KOPT-K1 (cell line): ENCODE measurements around the gene RECK.
"Not testable (repeated sequence)": the region's sequence is repeated elsewhere in the genome, so short reads cannot be mapped to it uniquely, and the experiment has no call there.

Experiments used
- H3K27ac ChIP-seq: fragments of 200-600 bp; sonication (generic); 2 replicates; pipeline ENCODE4 v1.5.1; 2016; ENCODE audit warnings: antibody characterized with exemption, mild to moderate bottlenecking, low read depth, low read length; ENCODE audit not compliant: poor library complexity, severe bottlenecking
- H3K36me3 ChIP-seq: fragments of 200-600 bp; sonication (generic); 2 replicates; pipeline ENCODE4 v1.5.1; 2017; ENCODE audit warnings: antibody characterized with exemption, mild to moderate bottlenecking, low read length, moderate library complexity; ENCODE audit not compliant: insufficient read depth
- H3K9me3 ChIP-seq: fragments of 200-600 bp; sonication (generic); 2 replicates; pipeline ENCODE4 v1.5.1; 2017; ENCODE audit warnings: antibody characterized with exemption, low read length, mild to moderate bottlenecking; ENCODE audit not compliant: insufficient read depth, poor library complexity, severe bottlenecking

The RECK gene

DNA sequence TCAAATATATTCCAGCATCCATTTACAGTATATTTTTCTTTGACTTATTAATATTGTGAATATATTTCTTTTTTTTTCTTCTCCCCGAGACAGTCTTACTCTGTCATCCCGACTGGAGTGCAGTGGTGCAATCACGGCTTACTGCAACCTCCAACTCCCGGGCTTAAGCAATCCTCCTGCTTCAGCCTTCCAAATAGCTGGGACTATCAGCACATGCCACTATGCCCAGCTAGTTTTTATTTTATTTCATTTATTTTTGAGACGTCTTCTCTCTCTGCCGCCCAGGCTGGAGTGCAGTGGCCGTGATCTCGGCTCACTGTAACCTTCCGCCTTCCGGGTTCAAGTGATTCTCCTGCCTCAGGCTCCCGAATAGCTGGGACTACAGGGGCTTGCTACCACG lies 92.4 kb downstream of the RECK start:
- Histone ChIP-seq H3K9me3 (no peaks in the 10 kb centered on the region), H3K27ac (no peak overlapping the region), H3K36me3 (no peaks in the 10 kb centered on the region)

DNA sequence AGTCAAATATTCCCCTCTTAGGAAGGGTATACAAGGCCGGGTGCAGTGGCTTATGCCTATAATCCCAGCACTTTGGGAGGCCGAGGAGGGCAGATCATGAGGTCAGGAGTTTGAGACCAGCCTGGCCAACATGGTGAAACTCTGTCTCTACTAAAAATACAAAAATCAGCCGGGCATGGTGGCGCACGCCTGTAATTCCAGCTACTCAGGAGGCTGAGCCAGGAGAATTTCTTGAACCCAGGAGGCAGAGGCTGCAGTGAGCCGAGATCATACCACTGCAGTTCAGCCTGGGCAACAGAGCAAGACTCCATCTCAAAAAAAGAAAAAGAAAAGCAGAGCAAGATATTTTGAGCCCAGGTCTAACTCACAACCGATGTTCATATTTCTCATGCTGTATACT lies 95.0 kb downstream of the RECK start:
- not testable (repeated sequence) for H3K36me3 ChIP-seq, H3K9me3 ChIP-seq, H3K27ac ChIP-seq

DNA sequence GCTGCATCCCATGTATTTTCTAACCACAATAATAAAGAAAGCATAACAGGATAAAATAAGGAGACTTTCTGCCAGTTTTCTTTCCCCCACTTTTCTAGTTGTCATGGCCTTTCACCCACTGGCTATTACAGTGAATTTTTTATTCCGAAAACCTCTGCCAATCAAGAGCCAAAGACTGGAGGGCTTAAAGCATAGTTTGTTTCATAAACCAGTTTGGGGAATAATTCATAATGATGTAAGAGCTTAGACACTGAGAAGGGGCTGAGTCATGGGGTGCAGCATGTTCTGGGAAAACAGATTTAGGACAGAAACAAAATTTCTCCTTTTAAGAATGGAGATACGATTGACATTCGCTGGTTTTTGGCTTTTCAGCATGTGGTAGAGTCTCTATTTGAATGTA lies 95.4 kb downstream of the RECK start:
- Histone ChIP-seq H3K36me3 (no peaks in the 10 kb centered on the region), H3K27ac (no peak overlapping the region), H3K9me3 (no peaks in the 10 kb centered on the region)

DNA sequence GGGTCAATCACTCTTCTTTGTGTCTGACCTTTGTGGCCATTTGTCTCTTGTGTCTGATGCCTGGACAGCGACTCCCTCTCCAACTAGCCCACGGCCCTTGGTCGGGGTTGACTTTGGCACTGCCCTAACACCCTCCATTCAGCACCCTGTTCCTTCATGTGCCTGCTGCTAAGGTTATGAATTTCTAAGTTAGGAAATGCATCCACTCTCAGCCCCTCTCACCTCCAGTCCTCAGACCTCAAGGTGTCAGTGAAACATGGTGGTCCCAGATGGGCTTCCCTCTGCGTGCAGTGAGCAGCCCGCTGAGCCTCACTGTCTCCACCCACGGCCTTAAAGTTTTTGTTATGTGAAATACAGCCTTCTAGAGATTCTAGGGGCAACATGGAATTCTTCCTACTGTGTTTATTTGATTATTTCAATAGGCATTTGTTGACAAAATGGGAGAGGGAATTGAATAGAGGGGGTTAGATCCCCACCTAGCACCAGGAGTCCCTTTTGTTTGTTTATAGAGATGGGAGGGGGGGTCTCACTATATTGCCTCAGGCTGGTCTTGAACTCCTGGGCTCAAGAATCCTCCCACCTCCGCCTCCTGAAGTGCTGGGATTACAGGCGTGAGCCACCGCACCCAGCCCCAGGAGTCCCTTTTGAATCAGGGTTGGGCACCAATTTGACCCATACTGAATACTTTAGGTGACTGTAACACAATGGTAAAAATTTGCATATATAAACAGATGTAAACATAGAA lies 98.2 kb downstream of the RECK start:
- Histone ChIP-seq H3K9me3 (no peaks in the 10 kb centered on the region), H3K27ac (no peak overlapping the region), H3K36me3 (no peaks in the 10 kb centered on the region)

DNA sequence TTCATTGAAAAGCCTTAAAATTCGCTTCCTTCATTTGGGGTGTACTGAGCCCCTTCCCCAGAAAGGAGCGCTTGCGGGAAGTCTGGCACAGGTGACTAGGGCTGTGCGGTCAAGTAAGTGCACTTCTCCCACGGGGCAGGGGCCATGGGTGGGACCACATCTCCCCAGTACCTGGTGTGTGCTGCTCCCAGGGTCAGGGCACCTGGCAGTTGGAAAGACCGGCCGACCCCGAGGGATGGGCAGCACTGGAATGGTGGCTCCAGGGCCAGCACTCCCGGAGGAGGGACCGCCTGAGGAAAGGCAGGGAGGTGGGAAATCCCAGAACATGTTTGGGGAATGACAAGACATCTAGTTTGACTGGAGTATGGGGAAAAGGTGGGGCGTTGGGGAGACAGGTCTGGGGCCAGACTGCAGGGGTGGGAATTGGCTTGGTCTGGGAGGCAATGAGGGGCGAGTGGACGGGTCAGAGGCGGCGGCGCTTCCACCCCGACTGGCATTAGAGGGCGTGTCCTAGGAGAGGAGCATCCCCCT lies 99.1 kb downstream of the RECK start:
- Histone ChIP-seq H3K9me3 (no peaks in the 10 kb centered on the region), H3K36me3 (no peaks in the 10 kb centered on the region), H3K27ac (no peak overlapping the region)

DNA sequence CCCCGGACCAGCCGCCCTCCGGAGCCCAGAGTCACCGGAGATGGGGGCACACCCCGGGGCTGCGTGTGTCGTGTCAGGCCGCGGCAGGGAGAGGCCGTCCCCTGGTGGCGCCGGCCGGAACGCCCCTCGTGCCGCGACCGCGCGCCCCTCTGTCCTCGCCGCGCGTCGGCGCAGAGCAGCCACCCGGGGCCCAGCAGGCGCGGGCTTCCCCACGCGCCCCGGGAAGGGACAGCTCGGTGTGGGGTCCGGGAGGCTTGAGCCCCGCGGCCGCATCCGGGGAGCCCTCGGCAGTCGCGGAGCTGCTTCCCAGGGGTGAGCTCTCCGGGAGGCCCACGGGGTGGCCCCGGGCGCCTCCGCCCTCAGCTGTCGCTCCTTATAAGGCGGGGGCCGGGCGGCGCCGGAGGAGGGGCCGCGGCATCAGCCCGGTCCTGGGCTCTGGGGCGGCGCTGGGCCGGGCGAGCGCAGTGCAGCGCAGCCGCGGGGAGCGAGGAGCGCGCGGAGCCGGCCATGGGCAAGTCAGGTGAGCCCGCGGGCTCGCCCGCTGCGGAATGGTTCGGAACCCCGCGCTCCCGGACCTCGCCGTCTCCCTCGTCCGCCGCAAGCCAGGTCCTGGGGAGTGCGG lies 99.7 kb downstream of the RECK start, which contains the start of gene GLIPR2:
Gene GLIPR2 (plus strand): TSS at position 462 of the 622 bp plus-strand sequence. CDS start 46 bp downstream, at position 508.
- Histone ChIP-seq H3K27ac (peak within 1 kb of the TSS; percentile 35), H3K9me3 (no peaks in the 10 kb centered on the region), H3K36me3 (no peaks in the 10 kb centered on the region)

DNA sequence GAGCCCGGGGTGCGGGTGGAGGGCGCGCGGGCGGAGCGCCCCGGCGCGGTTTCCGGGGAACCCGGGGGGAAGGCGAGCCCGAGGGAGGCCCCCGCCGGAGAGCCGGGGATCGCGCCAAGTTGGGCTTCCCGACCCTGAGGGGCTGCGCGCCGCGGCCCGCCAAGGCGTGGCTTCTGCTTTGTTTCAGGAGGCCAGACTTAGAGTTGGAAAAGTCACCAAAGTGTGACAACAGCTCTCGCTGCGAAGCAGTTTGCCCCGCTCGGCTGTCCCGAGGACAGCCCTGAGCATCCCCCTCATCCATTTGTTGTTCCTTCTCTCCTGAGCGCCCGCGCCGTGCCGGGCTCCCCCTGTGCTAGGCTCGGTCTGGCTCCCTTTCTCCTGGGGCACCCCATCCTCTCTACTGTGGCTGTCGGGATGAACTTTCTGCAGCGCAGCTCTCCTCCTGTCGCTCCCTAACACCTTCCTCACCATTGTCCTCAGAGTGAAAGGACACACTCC lies 100.2 kb downstream of the RECK start:
- H3K9me3 ChIP-seq: no peaks in the 10 kb centered on the region
- peak overlapping the region; percentile 35 for H3K27ac ChIP-seq
- no peaks in the 10 kb centered on the region for H3K36me3 ChIP-seq

DNA sequence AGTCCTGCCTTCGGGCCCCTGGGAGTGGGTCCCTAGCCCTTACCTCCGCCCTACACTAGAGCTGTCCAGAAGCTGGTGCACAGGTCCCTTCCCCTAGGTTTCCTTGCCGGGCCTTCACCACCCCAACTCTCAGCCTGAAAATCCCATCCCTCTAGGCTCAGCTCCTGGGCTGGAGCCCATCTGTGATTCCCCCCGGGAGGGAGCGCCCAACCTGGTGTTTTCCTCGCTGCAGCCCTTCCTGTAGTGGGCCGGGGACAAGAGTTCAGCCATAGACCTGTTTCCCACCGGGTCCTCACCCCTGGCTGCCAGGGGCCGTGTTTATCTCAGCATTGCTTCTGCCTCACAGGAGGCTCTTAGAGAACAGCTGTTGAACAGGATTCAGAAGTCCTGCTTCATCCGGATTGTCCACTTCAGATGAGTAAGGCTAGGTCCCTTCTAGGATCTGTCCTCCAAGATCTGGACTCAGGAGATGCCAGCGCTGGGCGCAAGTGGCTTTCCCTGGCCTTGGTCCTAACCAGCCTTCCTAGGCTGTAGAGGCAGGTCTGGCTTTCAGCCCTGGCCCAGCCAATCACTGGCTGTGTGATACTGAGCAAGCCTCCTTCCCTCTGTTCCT lies 100.8 kb downstream of the RECK start:
- H3K36me3 ChIP-seq: no peaks in the 10 kb centered on the region
- H3K27ac ChIP-seq: no peak overlapping the region
- no peaks in the 10 kb centered on the region for H3K9me3 ChIP-seq

DNA sequence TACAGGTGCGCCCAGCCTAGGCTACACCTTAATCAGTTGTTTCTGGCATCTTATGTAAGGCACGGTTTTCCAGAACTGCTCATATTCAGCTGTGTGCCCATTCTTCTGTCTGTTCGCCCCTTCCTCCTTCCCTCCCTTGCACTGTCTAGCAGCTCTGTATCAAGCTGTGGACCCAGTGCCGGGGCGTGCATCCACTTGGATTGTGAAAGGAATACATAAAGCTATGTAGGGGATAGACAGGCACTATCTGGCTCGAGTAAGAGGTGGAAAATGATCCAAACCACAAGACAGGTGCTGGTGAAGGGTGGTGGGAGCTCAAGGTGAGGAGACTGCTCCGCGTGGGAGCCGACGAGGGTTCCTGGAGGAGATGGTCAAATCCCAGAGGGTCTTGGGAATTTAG lies 101.8 kb downstream of the RECK start:
- no peak overlapping the region for H3K27ac ChIP-seq
- no peaks in the 10 kb centered on the region for H3K9me3 ChIP-seq

DNA sequence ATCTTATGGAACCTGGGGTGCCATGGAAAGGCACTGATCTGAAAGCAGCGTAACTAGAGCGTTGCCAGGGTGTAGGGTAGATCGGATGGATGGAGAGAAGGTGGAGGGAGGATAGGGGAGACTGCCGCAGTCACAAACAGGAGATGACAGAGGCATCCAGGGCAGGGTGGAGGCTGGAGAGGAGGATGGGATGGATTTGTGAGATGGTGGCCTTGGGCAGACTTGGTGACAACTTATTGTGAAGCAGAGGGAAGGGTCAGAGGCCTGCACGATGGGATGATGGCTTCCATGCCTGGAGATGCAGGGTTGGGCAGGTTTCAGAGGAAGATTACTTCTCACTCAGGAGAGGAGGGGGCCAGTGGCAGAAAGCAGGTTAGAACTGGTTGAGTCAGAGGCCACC lies 102.2 kb downstream of the RECK start:
- H3K9me3 ChIP-seq: no peaks in the 10 kb centered on the region
- no peaks in the 10 kb centered on the region for H3K36me3 ChIP-seq
- H3K27ac ChIP-seq: no peak overlapping the region

More for the DNA sequence above, 101.8 kb downstream of the RECK start:
- no peaks in the 10 kb centered on the region for H3K36me3 ChIP-seq

DNA sequence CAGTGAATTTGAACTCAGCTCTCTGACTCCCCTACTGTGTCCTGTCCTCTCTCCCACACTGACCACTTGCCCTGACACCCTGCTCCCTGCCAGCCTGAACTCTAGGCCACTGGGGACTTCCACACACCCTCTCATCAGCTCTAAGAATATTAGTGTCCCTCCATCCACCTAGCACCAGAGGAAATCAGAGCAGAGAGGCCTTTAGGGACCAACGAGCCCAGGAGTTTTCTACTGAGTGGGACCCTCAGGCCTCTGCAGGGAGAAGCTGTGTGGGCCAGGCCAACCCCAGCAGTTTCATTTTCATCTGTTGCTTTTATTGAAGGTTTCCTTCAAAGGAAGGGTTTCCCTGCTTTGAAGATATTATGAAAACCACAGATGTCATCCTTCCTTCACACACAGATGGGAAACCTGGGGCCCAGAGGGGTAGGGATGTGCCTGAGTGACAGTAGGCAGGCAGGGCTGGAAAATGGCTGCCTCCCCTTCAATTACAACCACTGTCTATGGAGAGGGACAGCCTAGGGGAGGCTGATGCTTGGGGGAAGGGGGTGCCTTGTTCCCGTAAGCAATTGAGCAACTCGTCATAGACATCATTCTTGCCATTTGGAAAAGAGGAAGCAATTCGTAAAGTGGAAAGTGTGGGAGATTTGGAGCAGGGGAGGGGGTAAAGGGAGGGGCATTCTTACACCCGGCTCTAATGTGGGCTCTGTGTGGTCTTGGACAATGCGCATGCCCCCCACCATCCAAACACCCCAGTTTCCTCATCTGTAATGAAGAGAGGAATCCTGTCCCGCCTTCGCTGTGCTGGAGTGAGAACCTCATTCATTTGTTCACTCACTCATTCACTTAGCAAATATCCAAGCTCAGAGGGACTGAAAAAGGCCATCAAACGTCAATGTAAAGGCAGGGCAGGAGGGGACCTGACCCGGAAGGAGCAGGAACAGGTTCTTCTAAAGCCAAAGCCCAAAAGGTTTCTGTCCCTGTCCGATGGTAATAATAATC lies 103.7 kb downstream of the RECK start:
- no peaks in the 10 kb centered on the region for H3K36me3 ChIP-seq
- peak overlapping the region; percentile 14 for H3K27ac ChIP-seq
- no peaks in the 10 kb centered on the region for H3K9me3 ChIP-seq

DNA sequence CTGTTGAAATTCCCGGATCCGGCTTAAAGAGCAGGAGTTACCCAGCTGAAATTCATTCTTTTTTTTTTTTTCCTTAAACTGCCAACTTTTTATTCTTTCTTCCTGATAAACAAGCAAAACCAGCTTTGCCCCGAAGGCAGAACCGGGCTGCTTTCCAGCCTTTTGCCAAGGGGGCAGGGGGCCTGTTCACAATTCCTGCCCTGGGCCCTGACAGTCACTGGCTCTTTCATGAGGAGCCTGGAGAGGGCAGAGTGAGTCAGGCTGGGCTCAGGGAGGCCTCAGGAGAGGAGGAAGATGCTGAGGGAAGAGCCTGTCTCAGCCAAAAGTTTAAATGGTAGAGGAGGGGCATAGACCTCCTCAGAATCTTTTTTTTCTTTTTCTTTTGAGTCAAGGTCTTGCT lies 104.6 kb downstream of the RECK start:
- Histone ChIP-seq H3K36me3 (no peaks in the 10 kb centered on the region), H3K27ac (no peak overlapping the region), H3K9me3 (no peaks in the 10 kb centered on the region)

DNA sequence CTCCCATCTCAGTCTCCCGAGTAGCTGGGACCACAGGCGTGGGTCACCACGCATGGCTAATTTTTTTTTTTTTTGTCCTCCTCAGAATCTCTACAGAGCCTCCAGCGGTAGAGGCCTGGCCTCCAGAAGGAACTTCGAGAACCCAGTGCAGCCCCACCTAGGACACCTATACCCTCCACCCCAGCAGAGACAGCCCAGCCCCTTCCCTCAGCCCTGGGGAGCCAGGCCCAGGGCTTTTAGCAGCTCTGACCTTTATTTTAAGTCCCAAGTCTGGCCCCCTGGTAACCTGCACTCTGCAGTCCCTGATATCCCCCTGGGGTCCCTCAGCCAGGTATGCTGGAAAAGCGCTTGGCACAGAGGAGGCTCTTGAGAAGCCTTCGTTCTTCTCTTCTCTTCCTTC lies 105.0 kb downstream of the RECK start:
- H3K27ac ChIP-seq: no peak overlapping the region
- no peaks in the 10 kb centered on the region for H3K9me3 ChIP-seq
- H3K36me3 ChIP-seq: no peaks in the 10 kb centered on the region

DNA sequence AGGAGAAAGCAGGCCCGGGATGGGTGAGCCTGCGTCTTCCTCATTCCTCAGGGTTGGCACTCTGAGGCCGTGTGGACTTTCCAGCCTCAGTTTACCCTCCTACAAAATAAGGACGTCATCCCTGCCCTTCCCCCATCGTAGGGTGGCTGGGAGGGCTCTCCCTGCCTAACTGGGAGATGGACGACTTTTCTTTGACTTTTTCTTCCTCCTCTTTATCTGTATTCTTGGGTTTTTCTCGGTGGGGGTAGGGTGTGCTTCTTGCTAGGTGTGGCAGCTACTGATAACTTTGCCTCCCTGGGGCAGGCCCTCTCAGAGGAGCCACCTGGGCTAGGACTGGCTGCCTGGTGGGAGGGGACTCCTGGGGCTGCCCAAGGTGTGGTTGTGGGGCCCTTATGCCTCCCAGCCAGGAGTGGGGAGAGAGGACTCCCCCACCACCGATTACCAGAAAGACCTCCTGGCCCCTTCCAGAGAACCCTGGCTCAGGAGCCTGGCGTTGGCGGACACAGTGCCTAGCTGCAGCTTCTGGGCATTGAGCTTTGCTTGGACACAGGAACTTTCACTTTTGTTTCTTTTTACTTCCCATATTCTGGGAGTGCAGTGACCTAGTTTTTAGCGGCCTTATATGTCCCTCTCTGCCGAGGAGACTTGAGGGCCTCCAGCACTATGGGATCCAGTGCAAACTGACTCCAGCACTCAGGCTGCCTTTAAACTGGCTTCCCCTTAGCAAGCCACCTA lies 106.0 kb downstream of the RECK start:
- Histone ChIP-seq H3K27ac (peak overlapping the region; percentile 21), H3K36me3 (no peaks in the 10 kb centered on the region), H3K9me3 (no peaks in the 10 kb centered on the region)
